DOHH2 (cell line): ENCODE data around the gene TMEM45A.

Experiments used
- H3F3A ChIP-seq: fragments of 200-600 bp; sonication (generic), shearing (Covaris generic); 2 replicates; pipeline ENCODE4 v1.6.0; 2016; ENCODE audit warnings: antibody characterized with exemption, mild to moderate bottlenecking; ENCODE audit not compliant: control insufficient read depth, insufficient read depth
- H3K27ac ChIP-seq: fragments of 200-600 bp; sonication (generic); 2 replicates; pipeline ENCODE4 v1.5.1; 2014; ENCODE audit warnings: low read depth, mild to moderate bottlenecking, low read length, moderate library complexity
- H3K27me3 ChIP-seq: fragments of 200-600 bp; sonication (generic); 2 replicates; pipeline ENCODE4 v1.6.1; 2014; ENCODE audit warnings: mild to moderate bottlenecking, low read length, mixed read lengths; ENCODE audit not compliant: control insufficient read depth
- H3K36me3 ChIP-seq: fragments of 200-600 bp; sonication (generic); 2 replicates; pipeline ENCODE4 v1.6.1; 2014; ENCODE audit warnings: mild to moderate bottlenecking, low read length, moderate library complexity, mixed read lengths; ENCODE audit not compliant: control insufficient read depth
- H3K4me1 ChIP-seq: fragments of 200-600 bp; sonication (generic); 2 replicates; pipeline ENCODE4 v1.6.1; 2014; ENCODE audit warnings: mild to moderate bottlenecking, low read length, mixed read lengths; ENCODE audit not compliant: control insufficient read depth
- H3K4me2 ChIP-seq: fragments of 200-600 bp; sonication (generic); 2 replicates; pipeline ENCODE4 v1.6.0; 2014; ENCODE audit warnings: mild to moderate bottlenecking, low read length, moderate library complexity
- H3K4me3 ChIP-seq: fragments of 200-600 bp; sonication (generic); 2 replicates; pipeline ENCODE4 v1.5.1; 2014; ENCODE audit warnings: mild to moderate bottlenecking, low read length, mixed read lengths
- H3K79me2 ChIP-seq: fragments of 200-600 bp; sonication (generic); 2 replicates; pipeline ENCODE4 v1.6.1; 2014; ENCODE audit warnings: mild to moderate bottlenecking, low read length, mixed read lengths; ENCODE audit not compliant: control insufficient read depth
- H3K9me2 ChIP-seq: fragments of 200-600 bp; sonication (generic); replicated peaks from 2 replicates; pipeline ENCODE4 v1.6.1; 2014; ENCODE audit warnings: mild to moderate bottlenecking, low read length, mixed read lengths; ENCODE audit not compliant: control insufficient read depth
- H3K9me3 ChIP-seq: fragments of 200-600 bp; sonication (generic); 2 replicates; pipeline ENCODE4 v1.6.1; 2014; ENCODE audit warnings: antibody characterized with exemption, low read length, mixed read lengths; ENCODE audit not compliant: control insufficient read depth, insufficient read depth
- H4K20me1 ChIP-seq: fragments of 200-600 bp; sonication (generic); 2 replicates; pipeline ENCODE4 v1.6.0; 2014; ENCODE audit warnings: low read depth, mild to moderate bottlenecking, antibody characterized with exemption, low read length, moderate library complexity; ENCODE audit not compliant: control insufficient read depth, insufficient read depth
- EZH2phosphoT487 ChIP-seq: fragments of 200-600 bp; sonication (generic); IDR thresholded peaks from 2 replicates; pipeline ENCODE4 v1.6.1; 2017; ENCODE audit warnings: borderline replicate concordance, mild to moderate bottlenecking, antibody characterized with exemption, low read length, moderate library complexity, mixed read lengths
- TF ChIP-seq, protein P1 (sequence below): fragments of 200-600 bp; sonication (generic); IDR thresholded peaks from one replicate; pipeline ENCODE4 v1.5.1; 2014; ENCODE audit warnings: antibody characterized with exemption, mild to moderate bottlenecking, low read depth, low read length; ENCODE audit not compliant: poor library complexity, severe bottlenecking

Gene TMEM45A

DNA sequence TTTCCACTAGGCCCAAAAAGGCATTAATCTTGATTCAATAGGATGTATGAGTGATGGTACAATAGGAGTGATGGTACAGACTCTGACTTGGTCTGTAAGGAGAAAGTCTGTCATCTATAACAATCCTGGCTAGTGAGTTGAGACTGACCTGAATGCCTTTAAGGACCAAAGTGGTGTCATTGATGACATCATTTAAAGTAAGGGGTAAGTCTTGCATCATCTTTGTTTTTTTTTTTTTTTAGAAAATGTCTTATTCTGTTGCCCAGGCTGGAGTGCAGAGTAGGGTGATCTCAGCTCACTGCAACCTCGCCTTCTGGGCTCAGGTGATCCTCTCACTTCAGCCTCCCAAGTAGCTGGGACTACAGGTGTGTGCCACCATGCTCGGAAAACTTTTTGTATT is 5.6 kb upstream of the TMEM45A start:
- no peaks in the 10 kb centered on the region for H3F3A ChIP-seq
- no peaks in the 10 kb centered on the region for H4K20me1 ChIP-seq
- H3K4me1 ChIP-seq: no peaks in the 10 kb centered on the region
- no peaks in the 10 kb centered on the region; the same call in 1 of the 2 replicates for H3K9me2 ChIP-seq
- no peak overlapping the region for H3K4me2 ChIP-seq
- H3K9me3 ChIP-seq: no peaks in the 10 kb centered on the region
- H3K27me3 ChIP-seq: peaks cover 16% of the 10 kb centered on the region
- H3K4me3 ChIP-seq: no peak overlapping the region
- no peaks in the 10 kb centered on the region for H3K36me3 ChIP-seq
- H3K27ac ChIP-seq: no peak overlapping the region
- H3K79me2 ChIP-seq: no peaks in the 10 kb centered on the region
- TF ChIP-seq, protein P1, sequence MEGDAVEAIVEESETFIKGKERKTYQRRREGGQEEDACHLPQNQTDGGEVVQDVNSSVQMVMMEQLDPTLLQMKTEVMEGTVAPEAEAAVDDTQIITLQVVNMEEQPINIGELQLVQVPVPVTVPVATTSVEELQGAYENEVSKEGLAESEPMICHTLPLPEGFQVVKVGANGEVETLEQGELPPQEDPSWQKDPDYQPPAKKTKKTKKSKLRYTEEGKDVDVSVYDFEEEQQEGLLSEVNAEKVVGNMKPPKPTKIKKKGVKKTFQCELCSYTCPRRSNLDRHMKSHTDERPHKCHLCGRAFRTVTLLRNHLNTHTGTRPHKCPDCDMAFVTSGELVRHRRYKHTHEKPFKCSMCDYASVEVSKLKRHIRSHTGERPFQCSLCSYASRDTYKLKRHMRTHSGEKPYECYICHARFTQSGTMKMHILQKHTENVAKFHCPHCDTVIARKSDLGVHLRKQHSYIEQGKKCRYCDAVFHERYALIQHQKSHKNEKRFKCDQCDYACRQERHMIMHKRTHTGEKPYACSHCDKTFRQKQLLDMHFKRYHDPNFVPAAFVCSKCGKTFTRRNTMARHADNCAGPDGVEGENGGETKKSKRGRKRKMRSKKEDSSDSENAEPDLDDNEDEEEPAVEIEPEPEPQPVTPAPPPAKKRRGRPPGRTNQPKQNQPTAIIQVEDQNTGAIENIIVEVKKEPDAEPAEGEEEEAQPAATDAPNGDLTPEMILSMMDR: no peak
- TF ChIP-seq EZH2phosphoT487: no peak

DNA sequence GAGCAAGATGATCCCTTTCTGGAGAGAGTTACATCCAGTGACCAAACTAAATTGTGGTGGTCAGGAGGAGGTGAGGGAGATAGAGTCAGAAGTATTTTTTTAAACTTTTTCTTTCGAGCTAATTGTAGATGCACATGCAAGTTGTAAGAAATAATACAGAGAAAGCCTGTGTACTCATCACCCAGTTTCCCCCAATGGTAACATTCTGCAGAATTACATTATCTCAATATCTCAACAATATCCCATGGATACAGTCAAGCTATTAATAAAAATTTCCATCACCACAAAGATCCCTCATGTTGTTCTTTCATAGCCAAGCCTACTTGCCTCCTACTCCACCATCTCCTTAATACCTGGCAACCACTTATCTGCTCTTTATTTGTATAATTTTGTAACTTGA is 3.3 kb upstream of the TMEM45A start:
- Histone ChIP-seq H3K79me2 (no peaks in the 10 kb centered on the region), H4K20me1 (no peaks in the 10 kb centered on the region), H3K36me3 (no peaks in the 10 kb centered on the region), H3K27me3 (peaks cover 22% of the 10 kb centered on the region), H3K4me1 (peaks cover 8% of the 10 kb centered on the region), H3K9me2 (no peaks in the 10 kb centered on the region), H3K4me2 (no peak overlapping the region), H3K27ac (no peak overlapping the region), H3F3A (no peaks in the 10 kb centered on the region), H3K4me3 (no peak overlapping the region), H3K9me3 (no peaks in the 10 kb centered on the region)
- TF ChIP-seq, protein P1: no peak
- no peak for TF ChIP-seq EZH2phosphoT487

DNA sequence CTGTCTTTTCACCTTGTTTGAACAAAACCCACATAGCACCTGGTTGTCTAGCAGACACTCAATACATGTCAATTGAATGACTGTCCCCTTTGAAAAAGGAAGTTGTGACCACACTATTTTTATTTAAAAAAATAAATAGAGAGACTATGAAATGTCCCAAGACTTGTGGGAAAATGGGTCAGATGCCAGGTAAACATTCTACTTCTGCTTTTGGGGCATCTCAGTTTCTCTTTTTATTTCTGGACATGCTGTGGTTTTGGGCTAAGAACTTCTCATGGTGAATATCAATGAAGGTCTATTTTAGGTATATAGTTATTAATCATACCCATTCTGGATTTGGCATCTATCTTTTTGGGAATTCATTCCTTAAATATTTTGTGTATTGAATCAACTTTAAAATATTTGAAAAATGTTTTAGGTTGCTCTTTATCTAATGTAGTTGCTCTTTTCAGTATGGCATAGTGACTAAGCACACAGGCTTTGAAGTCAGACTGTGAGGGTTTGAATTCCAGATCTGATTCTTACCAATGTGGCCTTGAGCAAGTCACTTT is 4.4 kb downstream of the TMEM45A start:
- no peaks in the 10 kb centered on the region for H3K9me2 ChIP-seq
- no peaks in the 10 kb centered on the region for H3K79me2 ChIP-seq
- H3K4me2 ChIP-seq: no peak overlapping the region
- no peaks in the 10 kb centered on the region for H3K36me3 ChIP-seq
- H3K9me3 ChIP-seq: no peaks in the 10 kb centered on the region
- H3K4me1 ChIP-seq: peaks cover 8% of the 10 kb centered on the region
- H4K20me1 ChIP-seq: no peaks in the 10 kb centered on the region
- H3K27me3 ChIP-seq: peaks cover 10% of the 10 kb centered on the region
- no peak for TF ChIP-seq EZH2phosphoT487
- TF ChIP-seq, protein P1: no peak
- no peak overlapping the region for H3K4me3 ChIP-seq
- H3K27ac ChIP-seq: no peak overlapping the region
- H3F3A ChIP-seq: no peaks in the 10 kb centered on the region

DNA sequence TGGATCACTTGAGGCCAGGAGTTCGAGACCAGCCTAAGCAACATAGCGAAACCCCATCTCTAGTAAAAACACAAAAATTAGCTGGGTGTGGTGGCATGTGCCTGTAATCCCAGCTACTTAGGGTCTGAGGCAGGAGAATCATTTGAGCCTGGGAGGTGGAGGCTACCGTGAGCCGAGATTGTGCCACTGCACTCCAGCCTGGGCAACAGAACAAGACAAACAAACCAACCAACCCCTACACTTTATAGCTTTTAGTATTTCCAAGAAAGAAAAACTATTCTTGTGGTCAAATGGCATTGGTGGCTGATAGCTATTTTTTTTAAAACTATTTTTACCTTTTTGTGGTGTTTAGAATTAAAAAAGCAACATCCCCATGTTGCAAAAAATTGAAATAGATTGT is 7.2 kb downstream of the TMEM45A start:
- no peak overlapping the region for H3K4me3 ChIP-seq
- H3K4me2 ChIP-seq: no peak overlapping the region
- no peaks in the 10 kb centered on the region for H3K36me3 ChIP-seq
- no peak overlapping the region for H3K27ac ChIP-seq
- no peak for TF ChIP-seq EZH2phosphoT487
- TF ChIP-seq, protein P1: no peak
- no peaks in the 10 kb centered on the region for H3K4me1 ChIP-seq
- no peaks in the 10 kb centered on the region for H4K20me1 ChIP-seq
- no peaks in the 10 kb centered on the region for H3K27me3 ChIP-seq
- H3K79me2 ChIP-seq: no peaks in the 10 kb centered on the region
- no peaks in the 10 kb centered on the region for H3K9me2 ChIP-seq
- H3F3A ChIP-seq: no peaks in the 10 kb centered on the region
- H3K9me3 ChIP-seq: no peaks in the 10 kb centered on the region
